SKM-1 treated with dmso at 0.1 percent for 144 hours (cell line): Measurements from ENCODE around the gene TAS2R40.
"Not testable (repeated sequence)": the region's sequence is repeated elsewhere in the genome, so short reads cannot be mapped to it uniquely, and the experiment has no call there.

Source experiments
- DNase-seq: peaks from one replicate; lab custom pipeline; 2025; ENCODE audit not compliant: unreplicated experiment; lab: John Stamatoyannopoulos, UW

TAS2R40 gene

DNA sequence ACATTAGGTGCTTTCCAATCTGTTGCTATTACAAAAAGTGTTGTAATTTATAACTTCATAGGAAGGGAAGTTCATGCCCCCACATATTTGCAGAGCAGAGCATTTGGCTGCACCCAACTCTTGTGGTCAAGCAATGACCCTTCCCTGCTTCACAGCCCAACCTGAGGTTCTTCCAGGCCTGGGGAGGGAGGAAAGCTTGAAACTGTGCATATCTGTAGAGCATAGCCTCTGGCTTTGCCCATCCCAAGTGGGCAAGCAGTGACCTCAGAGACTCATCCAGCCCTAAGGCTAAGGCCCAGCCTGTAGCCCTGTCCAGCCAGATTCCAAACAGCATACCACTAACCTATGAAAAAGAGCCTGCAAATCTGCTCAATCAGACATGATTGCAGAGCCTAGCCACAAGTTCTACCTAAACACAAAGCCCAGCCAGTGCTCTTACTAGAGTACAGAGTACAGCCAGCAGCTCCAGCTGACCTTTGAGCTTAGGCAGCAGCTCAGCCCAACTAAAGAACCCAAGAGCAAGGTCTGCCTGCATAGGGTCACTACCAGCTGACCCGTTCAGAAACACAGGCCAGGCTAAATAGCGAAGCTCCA, 27.0 kb downstream of the TAS2R40 start:
- no peak for DNase-seq

DNA sequence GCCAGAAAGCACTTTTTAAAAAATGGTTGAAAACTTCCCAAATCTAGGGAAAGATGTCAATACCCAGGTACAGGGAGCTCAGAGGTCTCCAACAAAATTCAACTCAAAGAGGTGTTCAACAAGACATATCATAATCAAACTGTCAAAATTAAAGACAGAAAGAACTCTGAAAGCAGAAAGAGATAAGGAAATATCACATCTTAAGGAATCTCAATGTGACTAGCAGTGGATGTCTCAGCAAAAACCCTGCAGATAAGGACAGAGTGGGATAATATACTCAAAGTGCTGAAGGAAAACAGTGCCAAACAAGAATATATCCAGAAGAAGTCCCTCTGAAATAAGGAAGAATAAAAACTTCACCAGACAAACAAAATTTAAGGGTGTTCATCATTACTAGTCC, 28.4 kb downstream of the TAS2R40 start:
- DNase-seq, result no peak

GRCh38 chr7:143250822-143251221, 29.0 kb downstream of the TAS2R40 start:
- no peak for DNase-seq

DNA sequence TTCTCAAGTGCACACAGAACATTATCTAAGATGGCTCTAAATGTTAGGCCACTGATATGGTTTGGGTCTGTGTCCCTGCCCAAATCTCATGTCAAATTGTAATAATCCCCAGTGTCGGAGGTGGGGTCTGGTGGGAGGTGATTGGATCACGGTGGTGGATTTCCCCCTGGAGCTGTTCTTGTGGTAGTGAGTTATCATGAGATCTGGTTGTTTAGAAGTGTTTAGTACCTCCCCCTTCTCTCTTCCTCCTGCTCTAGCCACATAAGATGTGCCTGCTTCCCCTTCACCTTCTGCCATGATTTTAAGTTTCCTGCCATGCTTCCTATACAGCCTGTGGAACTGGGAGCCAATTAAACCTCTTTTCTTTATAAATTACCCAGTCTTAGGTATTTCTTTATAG, 30.2 kb downstream of the TAS2R40 start:
- no peak for DNase-seq

GRCh38 chr7:143255564-143255963, 33.7 kb downstream of the TAS2R40 start:
- no peak for DNase-seq

DNA sequence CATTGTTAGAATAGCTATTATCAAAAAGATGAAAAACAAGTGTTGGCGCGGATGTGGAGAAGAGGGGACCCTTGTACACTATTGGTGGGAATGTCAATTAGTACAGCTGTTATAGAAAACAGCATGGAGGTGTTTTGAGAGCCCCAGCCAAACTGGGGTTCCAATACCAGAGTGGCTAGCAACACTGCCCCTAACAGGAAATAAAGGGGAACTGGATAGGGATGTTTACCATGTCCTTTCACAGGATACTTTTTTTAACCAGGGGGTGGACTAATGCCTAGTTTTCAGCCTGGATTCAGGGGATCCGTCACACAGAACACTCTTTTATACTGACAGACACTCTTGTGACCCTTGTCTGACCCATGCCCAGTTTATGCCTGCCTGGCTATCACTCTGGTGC, 34.5 kb downstream of the TAS2R40 start:
- DNase-seq, result no peak

DNA sequence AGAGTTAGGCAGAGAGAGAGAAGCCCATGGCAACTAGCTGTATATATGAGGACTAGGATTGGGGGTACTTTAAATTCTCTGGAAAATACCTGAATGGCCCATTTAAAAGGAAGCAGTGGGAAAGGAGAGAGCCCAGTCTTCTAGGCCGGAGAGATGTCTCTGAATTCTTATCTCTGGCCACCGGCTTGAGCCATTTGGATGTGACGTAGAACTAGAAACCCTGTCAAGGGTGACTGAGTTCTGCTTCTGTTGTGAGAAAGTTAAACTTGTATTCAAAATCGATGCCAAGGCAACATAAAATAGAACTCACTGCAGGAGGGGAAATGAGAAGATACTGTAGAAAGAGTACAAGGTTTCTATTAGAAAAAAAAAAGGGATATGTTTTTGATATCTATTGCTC, 35.1 kb downstream of the TAS2R40 start:
- no peak for DNase-seq

GRCh38 chr7:143257501-143257900, 35.7 kb downstream of the TAS2R40 start:
- DNase-seq, result no peak

DNA sequence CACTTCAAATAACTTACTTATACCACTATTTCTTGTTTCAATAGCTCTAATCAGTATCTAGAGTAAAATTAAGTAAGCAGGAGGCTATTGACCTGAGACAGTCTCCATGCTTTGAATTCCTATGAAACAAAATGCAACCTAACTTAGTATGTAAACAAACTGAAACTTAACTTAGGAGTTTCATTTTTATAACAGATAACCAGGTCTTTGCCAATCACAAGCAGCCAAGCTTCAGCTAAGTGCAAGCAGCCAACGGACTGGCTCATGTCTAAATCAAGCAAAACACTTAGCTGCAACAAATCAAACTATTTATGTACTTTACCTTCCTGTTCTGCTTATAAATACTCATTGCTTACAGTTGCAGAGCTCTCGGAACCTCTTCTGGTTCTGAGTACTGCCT, 37.0 kb downstream of the TAS2R40 start:
- no peak for DNase-seq

- no peak for DNase-seq
Observed at GRCh38 chr7:143259765-143260164, 37.9 kb downstream of the TAS2R40 start.

- DNase-seq, result no peak
Observed at GRCh38 chr7:143261901-143262300, 40.1 kb downstream of the TAS2R40 start.

DNA sequence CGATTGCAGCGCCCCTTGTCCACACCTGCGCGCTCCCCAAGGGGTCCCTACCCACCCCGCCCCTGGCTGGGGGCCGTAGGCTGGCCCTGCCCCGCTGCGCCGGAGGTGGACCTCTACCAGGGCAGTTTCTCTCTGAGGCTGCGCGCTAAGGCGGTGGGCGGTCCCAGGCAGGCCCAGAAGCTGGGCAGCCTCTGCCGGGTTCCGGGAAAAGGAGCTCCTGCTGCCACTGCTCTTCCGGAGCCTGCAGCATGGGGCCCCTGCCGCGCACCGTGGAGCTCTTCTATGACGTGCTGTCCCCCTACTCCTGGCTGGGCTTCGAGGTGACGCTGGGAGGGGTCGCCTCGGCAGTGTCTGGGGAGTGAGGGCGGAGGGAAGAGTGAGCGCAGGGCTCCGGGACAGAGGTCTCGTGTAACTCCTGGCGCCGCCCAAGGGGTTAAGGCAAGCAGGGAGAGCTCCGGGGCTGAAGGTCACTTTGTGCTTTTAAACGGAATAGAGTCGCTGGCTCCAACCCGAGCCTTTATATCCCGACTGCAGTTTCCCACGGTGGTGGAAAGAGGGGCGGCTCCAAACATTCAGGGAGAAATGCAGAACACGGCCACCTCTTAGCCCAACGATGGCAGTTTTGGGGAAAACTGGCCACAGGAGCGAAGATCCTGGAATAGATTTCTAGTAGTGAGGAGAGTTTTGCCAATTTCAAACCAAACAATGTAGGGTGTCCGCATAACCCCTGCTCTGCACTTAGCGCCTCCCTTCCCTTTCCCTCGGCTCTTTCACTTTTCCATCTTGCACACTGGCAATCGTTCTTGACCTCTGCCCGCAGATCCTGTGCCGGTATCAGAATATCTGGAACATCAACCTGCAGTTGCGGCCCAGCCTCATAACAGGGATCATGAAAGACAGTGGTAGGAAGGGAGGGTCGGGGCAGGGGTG, 41.7 kb downstream of the TAS2R40 start, which contains the start of gene GSTK1:
Gene GSTK1, plus strand, starts transcription at position 176 of the 930 bp plus-strand sequence. Its CDS starts 73 bp downstream, at position 249.
- peak; percentile 61 for DNase-seq

- DNase-seq, result not testable (repeated sequence)
Observed at GRCh38 chr7:143264196-143264568, 42.3 kb downstream of the TAS2R40 start.

DNA sequence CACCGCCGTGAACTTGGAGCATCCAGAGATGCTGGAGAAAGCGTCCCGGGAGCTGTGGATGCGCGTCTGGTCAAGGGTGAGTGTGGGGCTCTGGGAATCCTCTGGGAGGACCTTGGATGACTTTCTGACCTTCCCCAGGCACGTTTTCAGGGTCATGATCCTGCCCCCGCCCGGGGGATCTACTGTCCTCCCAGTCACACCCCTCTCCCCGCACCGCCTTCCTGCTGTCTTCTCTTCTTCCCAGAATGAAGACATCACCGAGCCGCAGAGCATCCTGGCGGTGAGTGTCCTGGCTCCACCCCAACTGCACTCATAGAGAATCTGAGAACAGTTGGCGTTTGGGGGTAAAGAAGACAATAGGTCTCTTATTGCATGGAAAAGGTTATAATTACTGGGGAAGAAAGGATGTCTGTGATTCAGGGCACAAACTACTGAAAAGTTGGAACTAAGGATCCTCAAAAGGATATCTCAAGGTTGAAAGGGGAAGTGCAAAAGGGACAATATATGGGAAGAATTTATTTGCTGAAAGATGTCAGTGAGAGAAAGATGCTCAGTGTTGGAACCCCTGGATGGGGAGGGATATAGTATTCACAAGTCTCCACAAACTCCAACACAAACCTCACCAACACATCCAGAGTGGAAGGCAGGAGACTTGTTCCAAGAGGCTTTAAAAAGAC, 43.3 kb downstream of the TAS2R40 start:
- no peak for DNase-seq

DNA sequence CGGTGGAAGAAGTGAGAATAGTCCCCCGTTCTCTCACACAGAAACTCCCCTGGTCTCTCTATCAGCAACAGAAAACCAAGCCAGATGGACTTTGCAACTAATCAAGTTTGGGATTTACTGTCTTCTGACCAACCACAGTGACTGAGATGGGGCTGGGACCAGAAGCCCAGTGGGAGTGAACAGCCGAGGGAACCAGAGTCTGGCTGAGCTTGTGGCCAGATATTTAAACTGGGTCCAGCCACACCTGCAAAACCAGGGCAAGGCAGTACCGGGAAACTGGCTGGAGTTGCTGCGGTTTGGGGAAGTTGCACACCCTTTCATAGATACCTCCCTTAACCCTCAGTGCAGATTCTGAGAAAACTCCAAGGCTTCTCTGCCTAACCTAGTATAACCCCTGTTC, 47.4 kb downstream of the TAS2R40 start:
- DNase-seq, result no peak

- no peak for DNase-seq
Observed at GRCh38 chr7:143271240-143271639, 49.4 kb downstream of the TAS2R40 start.
